ENCODE results near the gene WASHC2A.
"Not testable (repeated sequence)": the region's sequence is repeated elsewhere in the genome, so short reads cannot be mapped to it uniquely, and the experiment has no call there.

DNA sequence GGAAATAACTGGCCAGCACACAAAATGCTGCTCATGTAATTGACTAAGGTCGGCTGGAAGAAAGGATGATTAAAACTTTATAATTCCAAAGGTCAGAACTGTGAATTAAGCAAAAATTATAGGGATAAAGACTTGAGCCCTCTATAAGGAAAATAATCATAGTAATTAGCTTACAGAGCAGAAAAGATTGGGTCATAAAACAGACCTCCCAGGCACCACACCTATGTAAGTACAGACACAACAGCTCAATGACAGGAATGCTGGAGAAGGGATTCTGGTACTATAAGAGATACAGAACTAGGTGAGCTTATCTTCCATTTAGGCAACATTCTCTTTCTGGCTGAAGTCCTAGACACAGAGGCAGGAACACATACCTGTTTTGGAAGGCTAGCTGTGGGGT lies 9.0 kb upstream of the WASHC2A start:
- TF ChIP-seq, protein P1, sequence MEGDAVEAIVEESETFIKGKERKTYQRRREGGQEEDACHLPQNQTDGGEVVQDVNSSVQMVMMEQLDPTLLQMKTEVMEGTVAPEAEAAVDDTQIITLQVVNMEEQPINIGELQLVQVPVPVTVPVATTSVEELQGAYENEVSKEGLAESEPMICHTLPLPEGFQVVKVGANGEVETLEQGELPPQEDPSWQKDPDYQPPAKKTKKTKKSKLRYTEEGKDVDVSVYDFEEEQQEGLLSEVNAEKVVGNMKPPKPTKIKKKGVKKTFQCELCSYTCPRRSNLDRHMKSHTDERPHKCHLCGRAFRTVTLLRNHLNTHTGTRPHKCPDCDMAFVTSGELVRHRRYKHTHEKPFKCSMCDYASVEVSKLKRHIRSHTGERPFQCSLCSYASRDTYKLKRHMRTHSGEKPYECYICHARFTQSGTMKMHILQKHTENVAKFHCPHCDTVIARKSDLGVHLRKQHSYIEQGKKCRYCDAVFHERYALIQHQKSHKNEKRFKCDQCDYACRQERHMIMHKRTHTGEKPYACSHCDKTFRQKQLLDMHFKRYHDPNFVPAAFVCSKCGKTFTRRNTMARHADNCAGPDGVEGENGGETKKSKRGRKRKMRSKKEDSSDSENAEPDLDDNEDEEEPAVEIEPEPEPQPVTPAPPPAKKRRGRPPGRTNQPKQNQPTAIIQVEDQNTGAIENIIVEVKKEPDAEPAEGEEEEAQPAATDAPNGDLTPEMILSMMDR (IDR thresholded peaks at IDR 0.05): not testable (repeated sequence)
- TF ChIP-seq POLR2A (IDR thresholded peaks at IDR 0.05): not testable (repeated sequence)
